GM23338 (cell line): ENCODE results near the gene UEVLD. TPM values are rescaled to one million over a fixed set of nuclear protein-coding genes. Genes with fewer than 3 reads are reported as not detected.

ENCODE experiments used
- ATAC-seq: fragments of 200-7000 bp; cut with Tn5 transposase; 3 replicates; pipeline ENCODE4 v1.9.1; 2020
- DNase-seq: peaks from one replicate; pipeline ENCODE4 v3.0.0-alpha.2; 2015; ENCODE audit warnings: low spot score
- H2AFZ ChIP-seq: fragments of 200-600 bp; sonication (generic); 2 replicates; pipeline ENCODE4 v1.8.0; 2016; ENCODE audit warnings: antibody characterized with exemption, mild to moderate bottlenecking, moderate library complexity
- H3F3A ChIP-seq: fragments of 200-600 bp; sonication (generic); replicated peaks from 2 replicates; pipeline ENCODE4 v1.8.0; 2017; ENCODE audit warnings: antibody characterized with exemption, mixed run types, low read depth
- H3K27ac ChIP-seq: fragments of 200-600 bp; sonication (generic); 2 replicates; pipeline ENCODE4 v1.6.1; 2016; ENCODE audit warnings: low read depth
- H3K27me3 ChIP-seq: fragments of 200-600 bp; sonication (generic); 2 replicates; pipeline ENCODE4 v1.8.0; 2016; ENCODE audit warnings: mild to moderate bottlenecking, mixed run types, moderate library complexity; ENCODE audit not compliant: insufficient read depth
- H3K36me3 ChIP-seq: fragments of 200-600 bp; sonication (generic); 2 replicates; pipeline ENCODE4 v1.8.0; 2016; ENCODE audit warnings: mild to moderate bottlenecking; ENCODE audit not compliant: insufficient read depth
- H3K4me1 ChIP-seq: fragments of 200-600 bp; sonication (generic); 2 replicates; pipeline ENCODE4 v1.8.0; 2016; ENCODE audit warnings: mild to moderate bottlenecking, moderate library complexity; ENCODE audit not compliant: insufficient read depth
- H3K4me2 ChIP-seq: fragments of 200-600 bp; sonication (generic); 2 replicates; pipeline ENCODE4 v1.7.1; 2017; ENCODE audit warnings: mixed run types
- H3K4me3 ChIP-seq: fragments of 200-600 bp; sonication (generic); 2 replicates; pipeline ENCODE4 v1.6.1; 2016; ENCODE audit warnings: mixed run types
- H3K79me2 ChIP-seq: fragments of 200-600 bp; sonication (generic); replicated peaks from 2 replicates; pipeline ENCODE4 v1.8.0; 2017; ENCODE audit warnings: mild to moderate bottlenecking; ENCODE audit not compliant: insufficient read depth
- H3K9me2 ChIP-seq: fragments of 200-600 bp; sonication (generic); 2 replicates; pipeline ENCODE4 v1.8.0; 2017; ENCODE audit not compliant: insufficient read depth
- H4K20me1 ChIP-seq: fragments of 200-600 bp; sonication (generic); replicated peaks from 2 replicates; pipeline ENCODE4 v1.8.0; 2017; ENCODE audit warnings: mild to moderate bottlenecking; ENCODE audit not compliant: insufficient read depth
- H3K27ac Mint-ChIP-seq: 2 replicates; pipeline ENCODE4 v1.8.0; 2020; ENCODE audit warnings: inconsistent platforms, mild to moderate bottlenecking, moderate library complexity, mixed read lengths
- H3K27me3 Mint-ChIP-seq: 3 replicates; pipeline ENCODE4 v1.8.0; 2022; ENCODE audit warnings: low read depth, mild to moderate bottlenecking, moderate library complexity, mixed read lengths, inconsistent platforms; ENCODE audit not compliant: insufficient read depth, poor library complexity
- H3K36me3 Mint-ChIP-seq: 3 replicates; pipeline ENCODE4 v1.8.0; 2021; ENCODE audit warnings: low read depth, mild to moderate bottlenecking, inconsistent platforms, moderate library complexity, mixed read lengths
- H3K4me1 Mint-ChIP-seq: 3 replicates; pipeline ENCODE4 v1.8.0; 2020; ENCODE audit warnings: mild to moderate bottlenecking, inconsistent platforms, mixed read lengths
- H3K4me3 Mint-ChIP-seq: 3 replicates; pipeline ENCODE4 v1.8.0; 2021; ENCODE audit warnings: moderate library complexity, mild to moderate bottlenecking, inconsistent platforms, mixed read lengths
- H3K9me3 Mint-ChIP-seq: 3 replicates; pipeline ENCODE4 v1.8.0; 2020; ENCODE audit warnings: moderate library complexity, mild to moderate bottlenecking, inconsistent platforms, mixed read lengths
- CREB1 ChIP-seq: fragments of 250-450 bp; sonication (Bioruptor Pico); IDR thresholded peaks from 2 replicates; pipeline ENCODE4 v1.5.0; 2020; ENCODE audit warnings: low read depth, mild to moderate bottlenecking, moderate library complexity
- EZH2 ChIP-seq: fragments of 200-600 bp; sonication (generic); IDR thresholded peaks from one replicate; pipeline ENCODE4 v1.8.0; 2017; ENCODE audit warnings: antibody characterized with exemption, mild to moderate bottlenecking, low read depth; ENCODE audit not compliant: unreplicated experiment
- EZH2phosphoT487 ChIP-seq: fragments of 200-600 bp; sonication (generic); IDR thresholded peaks from one replicate; pipeline ENCODE4 v1.8.1; 2018; ENCODE audit warnings: antibody characterized with exemption; ENCODE audit not compliant: unreplicated experiment
- JUNB ChIP-seq: IDR thresholded peaks from one replicate; pipeline ENCODE4 v1.6.1; 2016; ENCODE audit warnings: antibody characterized with exemption; ENCODE audit not compliant: unreplicated experiment
- NANOG ChIP-seq: IDR thresholded peaks from 2 replicates; pipeline ENCODE4 v1.6.1; 2016; ENCODE audit warnings: antibody characterized with exemption, borderline replicate concordance
- POLR2AphosphoS5 ChIP-seq: IDR thresholded peaks from 2 replicates; pipeline ENCODE4 v1.6.1; 2016; ENCODE audit warnings: antibody characterized with exemption, low read depth
- REST ChIP-seq: IDR thresholded peaks from one replicate; pipeline ENCODE4 v1.6.1; 2018; ENCODE audit warnings: antibody characterized with exemption; ENCODE audit not compliant: unreplicated experiment
- STAT1 ChIP-seq: IDR thresholded peaks from one replicate; pipeline ENCODE4 v1.6.1; 2016; ENCODE audit warnings: antibody characterized with exemption; ENCODE audit not compliant: unreplicated experiment
- ZNF114 ChIP-seq: fragments of 250-450 bp; sonication (Bioruptor Pico); IDR thresholded peaks from 2 replicates; pipeline ENCODE4 v1.5.0; 2020; ENCODE audit warnings: mild to moderate bottlenecking, moderate library complexity
- ZNF331 ChIP-seq: fragments of 250-450 bp; sonication (Bioruptor Pico); IDR thresholded peaks from 2 replicates; pipeline ENCODE4 v1.5.0; 2020; ENCODE audit warnings: low read depth, mild to moderate bottlenecking, moderate library complexity
- ZNF462 ChIP-seq: fragments of 250-450 bp; sonication (Bioruptor Pico); IDR thresholded peaks from 2 replicates; pipeline ENCODE4 v1.5.0; 2020; ENCODE audit warnings: mild to moderate bottlenecking, moderate library complexity
- polyA plus RNA-seq: library from polyadenylated mRNA; unstranded; fragments of >200 nt; fragmentation: Nextera tagmentation; extraction: Ambion mirVana; gene quantifications from 2 replicates; pipeline ENCODE4 v1.2.1, GENCODE V29; 2016
- total RNA-seq: library from RNA; depleted of rRNA; stranded (reverse); fragments of >200 nt; shearing (Covaris generic); gene quantifications from 2 replicates; pipeline ENCODE4 v1.2.3, GENCODE V29; 2014
- TF ChIP-seq, protein P1 (sequence below): IDR thresholded peaks from 2 replicates; pipeline ENCODE4 v1.6.1; 2016; ENCODE audit warnings: antibody characterized with exemption
- TF ChIP-seq, protein P2 (sequence below), 2 experiments: fragments of 200-600 bp in 1 of 2; sonication (generic) in 1 of 2; conservative IDR thresholded peaks; 2 replicates each; pipeline versions ENCODE4 v1.5.1 to v1.6.1; 2016 to 2017; ENCODE audit warnings: antibody characterized with exemption in 2 of 2, low read depth in 2 of 2, mild to moderate bottlenecking in 2 of 2, moderate library complexity in 1 of 2

Gene UEVLD
- total and polyA plus RNA-seq, 2 experiments from 2014 or later = 10.2 to 11.8 TPM

GRCh38 chr11:18600915-18601569 is 12.5 kb upstream of the UEVLD start:
- no peaks in the 10 kb centered on the region for H3K4me1 ChIP-seq
- H3K36me3 ChIP-seq = no peaks in the 10 kb centered on the region
- no peak overlapping the region for H3K4me3 ChIP-seq
- Mint-ChIP-seq H3K4me1 (no peaks in the 10 kb centered on the region; the same call in 1 of the 3 replicates), H3K36me3 (peaks cover 23% of the 10 kb centered on the region), H3K27ac (no peak overlapping the region), H3K4me3 (no peak overlapping the region), H3K9me3 (no peaks in the 10 kb centered on the region), H3K27me3 (no peaks in the 10 kb centered on the region)
- H3K9me2 ChIP-seq = no peaks in the 10 kb centered on the region
- H3K4me2 ChIP-seq = no peak overlapping the region
- ATAC-seq (no peak), DNase-seq (no peak)
- no peaks in the 10 kb centered on the region for H3F3A ChIP-seq
- H2AFZ ChIP-seq = no peak overlapping the region
- no peaks in the 10 kb centered on the region; the same call in none of the 2 replicates for H4K20me1 ChIP-seq
- TF ChIP-seq CREB1 (CRISPR knock-in tag) (no peak), ZNF462 (CRISPR knock-in tag) (no peak), POLR2AphosphoS5 (no peak), REST (no peak), ZNF331 (CRISPR knock-in tag) (no peak), JUNB (no peak), NANOG (no peak), STAT1 (no peak), EZH2phosphoT487 (no peak), ZNF114 (CRISPR knock-in tag) (no peak), EZH2 (no peak)
- TF ChIP-seq, protein P1, sequence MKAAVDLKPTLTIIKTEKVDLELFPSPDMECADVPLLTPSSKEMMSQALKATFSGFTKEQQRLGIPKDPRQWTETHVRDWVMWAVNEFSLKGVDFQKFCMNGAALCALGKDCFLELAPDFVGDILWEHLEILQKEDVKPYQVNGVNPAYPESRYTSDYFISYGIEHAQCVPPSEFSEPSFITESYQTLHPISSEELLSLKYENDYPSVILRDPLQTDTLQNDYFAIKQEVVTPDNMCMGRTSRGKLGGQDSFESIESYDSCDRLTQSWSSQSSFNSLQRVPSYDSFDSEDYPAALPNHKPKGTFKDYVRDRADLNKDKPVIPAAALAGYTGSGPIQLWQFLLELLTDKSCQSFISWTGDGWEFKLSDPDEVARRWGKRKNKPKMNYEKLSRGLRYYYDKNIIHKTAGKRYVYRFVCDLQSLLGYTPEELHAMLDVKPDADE = no peak
- TF ChIP-seq, protein P2, sequence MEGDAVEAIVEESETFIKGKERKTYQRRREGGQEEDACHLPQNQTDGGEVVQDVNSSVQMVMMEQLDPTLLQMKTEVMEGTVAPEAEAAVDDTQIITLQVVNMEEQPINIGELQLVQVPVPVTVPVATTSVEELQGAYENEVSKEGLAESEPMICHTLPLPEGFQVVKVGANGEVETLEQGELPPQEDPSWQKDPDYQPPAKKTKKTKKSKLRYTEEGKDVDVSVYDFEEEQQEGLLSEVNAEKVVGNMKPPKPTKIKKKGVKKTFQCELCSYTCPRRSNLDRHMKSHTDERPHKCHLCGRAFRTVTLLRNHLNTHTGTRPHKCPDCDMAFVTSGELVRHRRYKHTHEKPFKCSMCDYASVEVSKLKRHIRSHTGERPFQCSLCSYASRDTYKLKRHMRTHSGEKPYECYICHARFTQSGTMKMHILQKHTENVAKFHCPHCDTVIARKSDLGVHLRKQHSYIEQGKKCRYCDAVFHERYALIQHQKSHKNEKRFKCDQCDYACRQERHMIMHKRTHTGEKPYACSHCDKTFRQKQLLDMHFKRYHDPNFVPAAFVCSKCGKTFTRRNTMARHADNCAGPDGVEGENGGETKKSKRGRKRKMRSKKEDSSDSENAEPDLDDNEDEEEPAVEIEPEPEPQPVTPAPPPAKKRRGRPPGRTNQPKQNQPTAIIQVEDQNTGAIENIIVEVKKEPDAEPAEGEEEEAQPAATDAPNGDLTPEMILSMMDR (conservative IDR thresholded peaks at IDR 0.05; ENCODE audit: low read depth in 2 of 2) = no peak
- H3K79me2 ChIP-seq = no peaks in the 10 kb centered on the region
- no peak overlapping the region for H3K27ac ChIP-seq
- no peaks in the 10 kb centered on the region for H3K27me3 ChIP-seq
